Measurements from ENCODE around the gene NSUN7. TPM values are rescaled to one million over a fixed set of nuclear protein-coding genes. Genes with fewer than 3 reads are reported as not detected.

Gene NSUN7
- total RNA-seq, 2 donors from 2014 or later: 6.8 to 21.8 TPM

DNA sequence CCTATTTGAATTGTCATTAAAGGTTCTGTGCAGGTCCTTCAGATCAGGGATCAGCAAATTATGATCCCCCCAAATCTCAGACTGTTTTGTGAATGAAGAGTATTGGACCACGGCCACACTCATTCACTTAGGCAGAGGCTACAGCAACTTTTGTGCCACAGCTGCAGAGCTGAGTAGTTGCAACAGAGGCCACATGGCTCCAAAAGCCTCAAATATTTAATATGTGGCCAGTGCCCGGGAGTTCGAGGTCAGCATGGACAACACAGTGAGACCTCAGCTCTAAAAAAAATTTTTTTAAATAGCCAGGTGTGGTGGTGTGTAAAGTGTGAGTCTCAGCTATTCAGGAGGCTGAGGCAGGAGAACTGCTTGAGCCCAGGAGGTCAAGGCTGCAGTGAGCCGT is 100.7 kb downstream of the NSUN7 start:
- Histone ChIP-seq H3K9me3 (no peaks in the 10 kb centered on the region), H3K27me3 (replicated peaks; ENCODE audit: insufficient read depth) (no peaks in the 10 kb centered on the region), H3K36me3 (no peaks in the 10 kb centered on the region), H3K27ac (no peak overlapping the region), H3K4me1 (ENCODE audit: control insufficient read depth in 1 of 2, low read depth in 2 of 2) (peaks cover 0 to 9% of the 10 kb centered on the region in 2 donors), H3K4me3 (no peak overlapping the region)
- TF ChIP-seq, protein P1, sequence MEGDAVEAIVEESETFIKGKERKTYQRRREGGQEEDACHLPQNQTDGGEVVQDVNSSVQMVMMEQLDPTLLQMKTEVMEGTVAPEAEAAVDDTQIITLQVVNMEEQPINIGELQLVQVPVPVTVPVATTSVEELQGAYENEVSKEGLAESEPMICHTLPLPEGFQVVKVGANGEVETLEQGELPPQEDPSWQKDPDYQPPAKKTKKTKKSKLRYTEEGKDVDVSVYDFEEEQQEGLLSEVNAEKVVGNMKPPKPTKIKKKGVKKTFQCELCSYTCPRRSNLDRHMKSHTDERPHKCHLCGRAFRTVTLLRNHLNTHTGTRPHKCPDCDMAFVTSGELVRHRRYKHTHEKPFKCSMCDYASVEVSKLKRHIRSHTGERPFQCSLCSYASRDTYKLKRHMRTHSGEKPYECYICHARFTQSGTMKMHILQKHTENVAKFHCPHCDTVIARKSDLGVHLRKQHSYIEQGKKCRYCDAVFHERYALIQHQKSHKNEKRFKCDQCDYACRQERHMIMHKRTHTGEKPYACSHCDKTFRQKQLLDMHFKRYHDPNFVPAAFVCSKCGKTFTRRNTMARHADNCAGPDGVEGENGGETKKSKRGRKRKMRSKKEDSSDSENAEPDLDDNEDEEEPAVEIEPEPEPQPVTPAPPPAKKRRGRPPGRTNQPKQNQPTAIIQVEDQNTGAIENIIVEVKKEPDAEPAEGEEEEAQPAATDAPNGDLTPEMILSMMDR (IDR thresholded peaks at IDR 0.05): no peak
- DNase-seq (ENCODE audit: low spot score) (no peak), ATAC-seq (ENCODE audit: insufficient number of reproducible peaks, low FRiP score, low read depth) (no peak)

GRCh38 chr4:40856277-40856839 is 106.6 kb downstream of the NSUN7 start:
- Histone ChIP-seq H3K36me3 (no peaks in the 10 kb centered on the region), H3K27me3 (replicated peaks; ENCODE audit: insufficient read depth) (no peaks in the 10 kb centered on the region), H3K9me3 (no peaks in the 10 kb centered on the region), H3K4me1 (ENCODE audit: control insufficient read depth in 1 of 2, low read depth in 2 of 2) (peaks cover 0 to 21% of the 10 kb centered on the region in 2 donors), H3K4me3 (peak overlapping the region; percentile 75), H3K27ac (no peak overlapping the region)
- DNase-seq (ENCODE audit: low spot score): no peak
- ATAC-seq (ENCODE audit: insufficient number of reproducible peaks, low FRiP score, low read depth): no peak
- TF ChIP-seq, protein P1 (IDR thresholded peaks at IDR 0.05): no peak

- TF ChIP-seq, protein P1 (IDR thresholded peaks at IDR 0.05): no peak
- Histone ChIP-seq H3K4me3 (peak overlapping the region; percentile 75), H3K4me1 (ENCODE audit: control insufficient read depth in 1 of 2, low read depth in 2 of 2) (peaks cover 0 to 21% of the 10 kb centered on the region in 2 donors), H3K27ac (peak overlapping the region in 1 of 2 donors; percentile 7), H3K36me3 (no peaks in the 10 kb centered on the region), H3K27me3 (replicated peaks; ENCODE audit: insufficient read depth) (no peaks in the 10 kb centered on the region), H3K9me3 (no peaks in the 10 kb centered on the region)
- peak; percentile 67 for ATAC-seq (ENCODE audit: insufficient number of reproducible peaks, low FRiP score, low read depth)
- no peak for DNase-seq (ENCODE audit: low spot score)
Measured at GRCh38 chr4:40856840-40857362, 107.1 kb downstream of the NSUN7 start.

- peaks cover 0 to 21% of the 10 kb centered on the region in 2 donors for H3K4me1 ChIP-seq (ENCODE audit: control insufficient read depth in 1 of 2, low read depth in 2 of 2)
- no peaks in the 10 kb centered on the region for H3K9me3 ChIP-seq
- TF ChIP-seq, protein P1 (IDR thresholded peaks at IDR 0.05): no peak
- H3K27ac ChIP-seq: no peak overlapping the region
- H3K27me3 ChIP-seq (replicated peaks; ENCODE audit: insufficient read depth): no peaks in the 10 kb centered on the region
- no peak for DNase-seq (ENCODE audit: low spot score)
- H3K36me3 ChIP-seq: no peaks in the 10 kb centered on the region
- no peak overlapping the region for H3K4me3 ChIP-seq
- ATAC-seq (ENCODE audit: insufficient number of reproducible peaks, low FRiP score, low read depth): no peak
Measured at GRCh38 chr4:40857956-40858355, 108.2 kb downstream of the NSUN7 start.

DNA sequence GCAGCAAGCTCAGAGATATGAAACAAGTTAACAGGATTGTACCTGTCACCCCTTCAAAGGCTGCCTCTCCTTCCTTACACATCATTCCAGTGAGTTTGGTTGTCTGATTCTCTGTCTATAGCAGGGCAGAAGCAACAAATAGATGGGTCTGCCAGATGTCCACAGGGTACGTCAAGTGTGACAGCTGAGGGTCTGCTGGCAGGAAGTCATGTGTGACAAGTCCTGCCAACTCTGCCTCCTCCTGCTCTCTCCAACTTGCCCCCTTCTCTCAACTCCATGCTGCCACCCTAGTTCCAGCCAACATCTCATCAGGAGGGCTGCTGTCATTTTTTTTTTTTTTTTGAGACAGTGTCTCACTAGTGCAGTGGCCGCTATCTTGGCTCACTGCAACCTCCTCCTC is 109.2 kb downstream of the NSUN7 start:
- ATAC-seq (ENCODE audit: insufficient number of reproducible peaks, low FRiP score, low read depth): no peak
- Histone ChIP-seq H3K4me3 (no peak overlapping the region), H3K27ac (no peak overlapping the region), H3K36me3 (no peaks in the 10 kb centered on the region), H3K9me3 (no peaks in the 10 kb centered on the region), H3K4me1 (ENCODE audit: control insufficient read depth in 1 of 2, low read depth in 2 of 2) (peaks cover 0 to 21% of the 10 kb centered on the region in 2 donors), H3K27me3 (replicated peaks; ENCODE audit: insufficient read depth) (no peaks in the 10 kb centered on the region)
- TF ChIP-seq, protein P1 (IDR thresholded peaks at IDR 0.05): no peak
- no peak for DNase-seq (ENCODE audit: low spot score)

Other genes starting within 250 kb of the NSUN7 start
- 10 to 100 TPM; 31.5 to 56.7 TPM for gene RBM47, start 120.1 kb upstream of the NSUN7 start, total RNA-seq

Data from thoracic aorta (tissue), 2 donors.